ENCODE measurements around the gene PHLDA2. TPM values are rescaled to one million over a fixed set of nuclear protein-coding genes. Genes with fewer than 3 reads are reported as not detected.
"Not testable (repeated sequence)": the region's sequence is repeated elsewhere in the genome, so short reads cannot be mapped to it uniquely, and the experiment has no call there.

PHLDA2 gene
- polyA plus RNA-seq, 5 donors: 0.19 to 1.9 (median 0.76) TPM; not detected in 1

DNA sequence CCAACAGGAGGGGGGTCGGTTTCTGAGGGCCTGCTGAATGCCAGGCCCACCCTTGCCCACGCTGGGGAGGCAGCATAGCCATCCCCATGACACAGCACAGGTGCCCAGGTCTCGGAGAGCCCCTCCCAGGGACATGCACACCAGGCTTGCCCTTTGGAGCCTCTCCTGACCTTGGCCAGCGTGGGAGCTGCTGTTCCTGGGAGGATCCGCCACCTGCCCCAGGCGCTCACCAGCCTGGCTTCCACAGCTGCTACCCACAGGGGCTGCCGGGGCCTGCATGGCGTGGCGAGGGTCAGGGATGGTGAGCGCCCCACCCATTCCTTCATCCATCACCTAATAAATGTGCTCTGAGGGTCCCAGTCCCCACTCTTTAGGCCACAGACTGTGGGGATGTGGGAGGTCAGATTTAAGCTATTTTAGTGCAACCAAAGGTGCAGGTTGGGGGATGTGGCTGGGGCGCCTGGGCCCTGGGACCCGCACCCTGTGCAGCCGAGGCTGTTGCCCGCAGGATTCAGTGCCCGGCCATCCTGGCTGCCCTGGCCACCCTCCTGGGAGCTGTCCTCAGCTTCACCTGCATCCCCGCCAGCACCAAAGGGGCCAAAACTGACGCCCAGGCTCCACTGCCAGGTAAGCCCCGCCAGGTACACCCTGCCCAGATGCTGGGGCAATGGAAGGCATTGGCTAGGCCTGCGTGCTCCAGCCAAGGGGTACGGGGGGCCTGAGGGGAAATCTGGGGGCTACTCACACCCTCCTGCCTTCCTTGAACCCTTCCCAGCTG, 12.9 kb downstream of the PHLDA2 start:
- DNase-seq: no peak

DNA sequence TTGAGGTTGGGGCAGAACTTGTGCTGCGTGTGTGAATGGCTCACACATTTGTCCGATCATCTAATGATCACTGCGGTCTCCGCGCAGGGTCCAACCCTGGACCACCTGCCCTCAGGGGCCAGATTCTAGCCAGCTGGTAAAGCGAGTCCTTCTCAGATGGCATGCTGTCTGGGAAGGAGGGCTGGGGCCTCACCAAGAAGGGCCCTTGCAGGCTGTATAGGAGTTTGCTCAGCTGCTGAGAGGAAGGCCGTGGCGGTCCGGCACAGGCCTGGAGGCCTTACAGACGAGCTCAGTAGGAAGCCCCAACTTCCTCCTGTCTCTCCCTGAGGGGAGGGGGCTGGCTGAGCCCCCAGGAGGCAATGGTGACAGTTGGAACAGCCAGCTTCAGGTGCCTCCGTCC, 13.7 kb downstream of the PHLDA2 start:
- no peak for DNase-seq

DNA sequence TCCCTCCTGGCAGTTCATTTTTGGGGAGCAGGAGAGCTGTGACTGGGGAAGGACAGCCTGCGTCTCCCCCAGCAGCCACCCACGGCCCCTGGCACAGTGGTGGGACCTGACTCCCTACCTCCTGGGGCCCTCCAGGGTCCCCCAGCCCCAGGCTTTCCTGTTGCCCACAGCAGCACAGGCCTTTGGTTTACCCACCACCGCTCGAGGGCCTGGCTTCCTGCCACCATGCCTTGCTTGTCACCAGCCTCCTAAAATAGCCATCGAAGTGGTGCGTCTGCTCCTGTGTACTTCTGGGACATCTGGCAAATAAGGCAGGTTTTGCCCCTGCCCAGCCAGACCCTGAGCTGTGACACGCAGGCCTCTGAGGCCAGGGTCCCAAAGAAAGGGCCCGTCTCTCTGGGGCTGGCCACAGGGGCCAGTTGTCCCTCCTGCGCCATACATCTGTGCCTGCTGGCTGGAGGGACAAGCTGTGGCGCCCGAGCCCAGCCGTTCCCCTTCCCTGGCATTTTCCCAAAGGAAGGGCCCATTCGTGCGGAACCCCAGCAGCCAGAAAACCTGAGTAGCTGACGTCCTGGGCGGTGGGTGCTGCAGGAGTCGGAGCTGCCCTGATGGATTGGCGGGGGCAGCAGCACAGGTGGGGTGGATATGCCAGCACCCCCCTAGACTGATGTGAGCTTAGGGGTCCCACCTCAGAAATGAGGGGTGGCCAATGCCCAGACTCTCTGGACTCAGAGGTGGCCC, 14.6 kb downstream of the PHLDA2 start:
- no peak for DNase-seq

DNA sequence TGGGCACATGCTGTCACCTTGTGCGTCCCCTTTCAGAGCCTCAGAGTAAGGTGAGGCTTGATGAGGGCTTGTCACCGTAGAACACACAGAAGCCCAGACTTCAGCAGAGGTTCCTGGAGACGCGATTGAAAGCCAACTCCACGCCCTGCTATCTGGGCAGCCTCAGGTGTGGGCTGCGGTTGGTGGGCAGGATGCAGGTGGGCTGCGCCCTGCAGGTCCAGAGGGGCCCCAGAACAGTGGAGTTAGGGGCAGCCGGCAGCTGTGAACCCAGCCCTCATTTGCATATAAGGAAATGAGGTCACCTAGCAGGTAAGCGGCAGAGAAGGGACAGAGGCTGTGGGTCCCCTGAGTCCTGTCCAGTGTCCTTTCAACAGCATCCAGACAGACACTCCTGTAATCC, 15.4 kb downstream of the PHLDA2 start:
- DNase-seq: no peak

DNA sequence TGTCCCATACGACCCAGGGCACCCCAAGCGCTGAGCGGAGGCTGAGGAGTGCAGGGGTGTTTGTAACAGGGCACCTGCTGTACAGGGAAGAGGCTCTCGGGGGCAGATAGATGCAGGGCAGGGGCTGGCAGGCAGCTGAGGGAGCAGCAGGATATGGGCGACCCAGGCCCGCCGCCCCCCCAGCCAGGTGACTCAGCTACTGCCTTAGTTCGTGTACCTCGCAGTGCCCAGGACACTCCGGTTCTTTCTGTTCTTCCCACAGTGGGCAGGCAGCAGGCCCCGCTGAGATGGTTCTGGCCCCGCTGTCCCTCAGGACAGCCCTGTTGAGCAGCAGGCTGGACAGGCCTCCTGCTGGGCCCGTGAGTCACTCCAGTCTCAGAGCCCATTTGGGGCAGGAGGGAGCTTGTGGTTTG, 16.2 kb downstream of the PHLDA2 start:
- no peak for DNase-seq

DNA sequence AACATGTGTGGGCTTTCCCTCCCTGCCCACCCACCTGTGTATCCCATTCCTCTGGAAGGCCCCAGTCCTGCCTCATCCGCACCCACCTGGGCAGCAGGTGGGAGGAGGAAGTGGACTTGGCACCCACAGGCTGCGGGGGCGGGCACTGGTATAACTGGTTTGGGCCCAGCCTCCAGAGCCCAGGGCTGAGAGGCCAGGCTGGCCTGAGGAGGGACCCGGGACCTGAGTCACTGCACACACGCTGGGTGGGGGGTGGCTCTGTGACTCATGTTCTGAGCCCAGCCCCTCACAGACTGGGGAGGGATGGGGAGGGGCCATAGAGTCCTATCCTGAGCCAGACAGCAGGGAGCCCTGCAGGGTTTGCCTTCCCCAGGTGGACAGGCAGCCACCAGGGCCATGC, 16.7 kb downstream of the PHLDA2 start:
- peak in 1 of 2 donors; percentile 72 for DNase-seq

DNA sequence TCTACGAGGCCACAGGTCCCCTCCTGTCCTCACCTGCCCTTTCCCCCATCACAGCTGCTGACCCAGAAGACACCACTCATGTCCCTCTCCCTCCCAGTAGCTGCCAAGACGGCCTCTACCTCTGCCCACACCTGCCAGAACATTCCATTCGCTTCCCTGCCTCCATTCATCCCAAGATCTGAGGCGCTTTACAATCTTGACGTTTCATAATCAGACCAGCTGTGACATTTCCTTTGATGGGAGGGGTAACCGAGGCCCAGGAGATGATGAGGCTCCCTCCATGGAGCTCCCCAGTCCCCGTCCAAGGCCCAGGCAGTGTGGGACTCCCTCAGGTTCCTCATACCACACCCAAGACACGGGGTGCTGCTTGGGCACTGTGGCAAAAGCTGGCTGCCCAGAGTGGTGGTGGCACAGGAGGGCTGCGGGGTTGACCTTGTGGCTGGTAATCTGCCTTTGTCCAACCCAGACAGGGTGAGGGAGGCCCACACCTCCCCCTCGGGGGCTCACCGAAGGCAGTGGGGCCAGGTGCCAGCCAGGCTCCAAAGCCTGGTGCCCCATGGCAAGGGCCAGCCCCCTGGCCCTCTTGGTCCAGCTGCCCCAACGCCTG, 17.3 kb downstream of the PHLDA2 start:
- no peak for DNase-seq

DNA sequence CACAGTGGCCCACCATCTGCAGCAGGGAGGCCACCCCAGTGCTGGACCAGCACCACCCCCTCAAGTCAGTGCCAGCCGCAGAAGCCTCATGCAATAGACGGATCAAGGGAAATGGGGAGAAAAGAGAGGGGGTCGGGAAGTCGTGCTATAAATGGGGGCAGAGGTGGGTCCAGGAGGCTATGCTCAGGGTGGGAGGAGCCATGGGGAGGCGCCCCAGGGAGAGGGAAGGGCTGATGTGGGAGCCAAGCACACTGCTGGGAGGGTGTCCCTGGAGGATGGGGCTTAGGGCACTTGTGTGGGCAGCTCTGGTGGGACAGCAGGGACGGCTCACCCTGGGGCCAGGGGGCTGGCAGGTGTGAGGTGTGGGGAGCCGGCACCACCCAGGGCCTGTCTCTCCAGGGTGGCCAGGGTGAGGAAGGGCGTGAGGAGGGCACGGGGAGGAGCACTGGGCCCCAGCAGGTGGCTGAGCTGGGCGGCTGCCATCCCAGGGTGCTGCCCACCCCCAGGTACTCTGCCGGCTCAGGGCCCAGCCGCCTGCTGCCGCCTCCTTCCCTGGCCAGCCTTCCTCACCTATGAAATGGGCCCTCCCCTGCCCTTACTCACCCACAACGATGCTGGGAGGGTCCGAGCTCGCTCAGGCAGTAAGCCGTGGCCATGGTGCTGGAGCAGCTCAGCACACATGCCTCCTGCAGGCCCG, 18.0 kb downstream of the PHLDA2 start:
- DNase-seq: no peak

DNA sequence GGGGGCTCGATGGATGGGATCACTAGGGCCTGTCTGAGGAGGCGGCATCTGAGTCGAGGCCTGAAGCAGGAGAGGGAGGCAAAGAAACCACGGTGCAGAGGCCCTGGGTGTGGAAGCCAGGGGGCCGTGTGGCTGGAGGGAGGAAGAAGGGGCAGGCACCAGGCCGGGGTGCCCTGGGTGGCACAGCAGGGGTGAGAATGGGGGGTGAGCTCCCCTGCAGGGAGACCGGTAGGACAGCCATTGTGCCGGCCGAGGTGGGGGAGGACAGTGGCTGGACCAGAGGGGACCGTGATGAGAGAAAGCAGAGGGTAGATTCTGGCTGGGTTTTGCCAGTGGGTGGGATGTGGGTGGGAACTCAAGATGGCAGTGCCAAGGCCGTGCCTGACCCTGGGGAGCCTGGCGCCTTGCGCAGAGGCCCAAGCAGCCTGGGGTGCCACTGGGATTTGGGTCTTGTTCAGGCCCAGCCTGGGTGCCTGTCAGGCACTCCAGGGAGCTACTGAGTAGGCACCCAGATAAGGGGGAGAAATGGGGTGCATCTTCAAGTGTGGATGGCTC, 18.7 kb downstream of the PHLDA2 start:
- DNase-seq: no peak

DNA sequence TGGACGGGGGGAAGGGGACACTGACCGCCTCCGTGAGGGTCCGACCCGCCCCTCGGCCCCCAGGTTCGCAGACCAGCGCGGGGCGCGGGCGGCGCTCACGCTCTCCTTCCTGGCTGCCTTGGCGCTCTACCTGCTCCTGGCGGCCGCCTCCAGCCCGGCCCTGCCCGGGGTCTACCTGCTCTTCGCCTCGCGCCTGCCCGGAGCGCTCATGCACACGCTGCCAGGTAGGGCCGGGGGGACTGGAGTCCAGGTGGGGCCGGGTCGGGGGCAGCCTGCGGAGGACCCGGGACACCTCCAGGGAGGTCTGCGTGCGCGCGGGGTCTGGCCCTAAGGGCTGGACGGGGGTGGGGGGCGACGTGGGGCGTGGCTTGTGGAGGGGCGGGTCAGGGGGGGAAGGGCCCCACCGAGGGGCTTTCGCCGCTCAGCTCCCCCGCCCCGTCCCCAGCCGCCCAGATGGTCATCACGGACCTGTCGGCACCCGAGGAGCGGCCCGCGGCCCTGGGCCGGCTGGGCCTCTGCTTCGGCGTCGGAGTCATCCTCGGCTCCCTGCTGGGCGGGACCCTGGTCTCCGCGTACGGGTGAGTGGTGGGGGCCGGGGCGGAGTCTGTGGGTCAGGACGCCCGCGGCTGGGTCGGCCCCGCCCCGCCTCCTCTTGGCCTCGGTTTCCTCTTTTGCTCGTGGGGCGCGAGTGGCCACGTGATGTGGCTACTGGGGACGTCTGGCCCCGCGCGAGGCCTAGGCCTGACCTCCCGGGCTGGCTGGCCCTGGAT, 19.9 kb downstream of the PHLDA2 start:
- no peak for DNase-seq

DNA sequence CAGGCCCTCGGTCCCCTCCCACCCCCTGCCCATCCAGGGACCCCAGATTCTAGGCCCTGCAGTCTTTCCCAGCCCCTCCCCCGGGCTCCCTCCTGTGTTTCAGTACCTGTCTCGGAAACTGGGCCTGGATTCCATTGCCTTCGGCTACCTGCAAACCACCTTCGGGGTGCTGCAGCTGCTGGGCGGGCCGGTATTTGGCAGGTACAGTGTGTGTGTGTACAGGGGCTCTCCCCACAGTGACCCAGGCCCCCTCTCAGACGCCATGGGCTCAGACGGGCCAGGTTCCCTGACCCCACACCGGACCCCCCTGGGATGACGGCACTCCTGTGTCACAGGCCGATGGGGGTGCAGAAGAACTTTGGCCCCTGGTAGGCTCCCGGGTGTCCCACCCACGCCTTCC, 21.1 kb downstream of the PHLDA2 start:
- no peak for DNase-seq

DNA sequence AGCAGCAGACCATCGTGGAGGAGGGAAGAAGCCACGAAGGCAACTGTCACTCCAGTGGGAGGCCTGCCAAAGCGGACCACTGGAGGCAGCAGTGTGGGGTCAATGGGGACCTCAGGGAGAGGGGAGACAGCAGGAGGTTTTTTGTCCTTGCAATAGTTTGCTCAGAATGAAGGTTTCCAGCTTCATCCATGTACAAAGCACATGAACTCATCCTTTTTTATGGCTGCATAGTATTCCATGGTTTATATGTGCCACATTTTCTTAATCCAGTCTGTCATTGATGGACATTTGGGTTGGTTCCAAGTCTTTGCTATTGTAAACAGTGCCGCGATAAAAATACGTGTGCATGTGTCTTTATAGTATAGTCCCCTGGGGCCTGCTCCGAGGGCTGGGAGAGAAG, 23.9 kb downstream of the PHLDA2 start:
- not testable (repeated sequence) for DNase-seq

DNA sequence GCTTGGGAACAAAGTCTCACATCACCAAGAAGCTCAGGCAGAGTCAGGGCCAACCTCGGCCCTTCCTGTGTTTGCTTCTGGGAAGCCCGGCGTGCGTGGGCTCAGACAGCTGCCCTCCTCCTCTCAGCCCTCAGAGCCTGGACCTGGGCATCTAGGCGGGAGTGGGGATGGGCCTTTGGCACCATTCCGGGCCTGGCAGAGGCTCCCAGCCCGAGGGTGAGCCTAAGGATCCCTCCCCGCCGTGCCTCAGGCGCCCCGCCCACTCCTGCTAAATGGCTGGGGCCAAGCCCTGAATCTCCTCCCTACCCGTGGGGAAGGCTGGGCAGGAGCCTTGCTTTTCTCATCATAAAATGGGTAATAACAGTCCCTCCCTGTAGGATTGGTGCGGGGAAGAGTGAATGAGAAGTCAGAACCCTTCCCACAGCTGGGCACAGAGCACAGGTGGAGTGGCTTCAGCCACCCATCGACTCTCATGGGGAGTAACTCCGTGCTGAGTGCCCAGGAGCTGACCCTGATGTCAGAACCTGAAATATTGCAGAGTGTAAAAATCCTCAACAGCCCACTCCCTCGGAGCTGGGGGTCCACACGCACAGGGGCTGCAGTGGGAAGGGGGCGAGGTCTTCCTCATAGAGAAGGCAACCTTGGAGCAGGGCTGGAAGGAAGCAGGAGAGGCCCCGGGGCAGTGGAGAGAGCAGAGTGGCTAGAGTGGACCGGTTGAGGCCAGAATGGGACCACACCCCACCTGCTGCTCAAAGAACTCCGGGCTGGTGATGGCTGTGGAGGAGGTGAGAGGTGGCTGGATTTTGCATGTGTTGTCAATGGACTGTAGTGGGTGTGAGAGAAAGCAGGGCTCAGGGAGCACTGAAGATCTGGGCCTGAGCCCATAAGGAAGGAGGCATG, 24.8 kb downstream of the PHLDA2 start:
- DNase-seq: no peak

DNA sequence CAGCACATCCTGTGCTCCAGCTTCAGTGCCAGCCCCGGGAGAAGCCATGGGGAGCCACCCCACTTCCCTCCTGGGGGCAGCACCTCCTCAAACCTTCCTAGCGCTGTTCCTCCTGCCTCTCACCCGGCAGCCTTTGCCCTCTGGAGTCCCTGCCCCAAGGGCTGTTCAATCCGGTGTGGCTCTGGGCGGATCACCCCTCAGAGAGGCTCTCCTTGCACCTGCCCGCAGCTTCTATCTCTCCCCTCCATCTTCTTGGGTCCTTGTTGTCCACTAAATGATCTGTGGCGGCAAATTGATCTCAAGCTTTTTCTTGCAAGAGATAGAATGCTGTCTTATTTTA, 25.6 kb downstream of the PHLDA2 start:
- no peak for DNase-seq

DNA sequence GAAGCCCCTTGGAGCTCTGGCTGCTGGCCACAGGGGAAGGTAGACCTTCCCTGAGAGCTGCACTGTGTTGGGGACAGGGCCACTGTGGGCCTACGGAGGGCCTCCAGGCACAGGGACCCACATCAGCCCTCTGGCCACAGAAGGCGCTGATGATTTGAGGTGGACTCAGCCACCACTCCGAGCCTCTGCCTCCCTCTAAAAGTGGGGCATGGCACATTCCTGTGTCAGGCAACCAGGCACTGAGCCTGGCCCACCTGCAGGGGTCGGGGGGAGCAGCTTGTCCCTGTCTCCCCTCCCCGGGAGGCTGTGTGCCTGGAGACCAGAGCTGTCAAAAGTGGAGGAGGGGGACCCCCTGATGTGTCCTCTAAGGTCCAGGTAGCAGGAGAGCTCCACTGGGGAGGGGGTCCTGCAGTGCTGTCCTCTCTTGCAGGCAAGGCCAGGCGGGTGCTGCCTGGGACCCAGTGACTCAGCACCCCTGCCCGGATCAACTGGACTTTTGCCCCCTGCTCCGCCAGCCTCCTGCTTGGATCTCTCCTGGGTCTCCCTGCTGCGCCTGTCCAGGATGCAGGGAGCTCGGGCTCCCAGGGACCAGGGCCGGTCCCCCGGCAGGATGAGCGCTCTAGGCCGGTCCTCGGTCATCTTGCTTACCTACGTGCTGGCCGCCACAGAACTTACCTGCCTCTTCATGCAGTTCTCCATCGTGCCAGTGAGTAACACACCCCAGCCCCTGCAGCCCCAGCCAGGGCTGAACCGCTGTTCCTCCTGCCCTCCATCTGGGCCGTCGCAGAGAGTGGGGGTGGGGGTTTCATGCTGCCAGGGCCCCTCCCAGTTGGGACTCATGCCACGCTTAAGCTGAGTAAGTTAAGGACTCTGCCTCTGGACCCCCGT, 26.2 kb downstream of the PHLDA2 start:
- no peak for DNase-seq

DNA sequence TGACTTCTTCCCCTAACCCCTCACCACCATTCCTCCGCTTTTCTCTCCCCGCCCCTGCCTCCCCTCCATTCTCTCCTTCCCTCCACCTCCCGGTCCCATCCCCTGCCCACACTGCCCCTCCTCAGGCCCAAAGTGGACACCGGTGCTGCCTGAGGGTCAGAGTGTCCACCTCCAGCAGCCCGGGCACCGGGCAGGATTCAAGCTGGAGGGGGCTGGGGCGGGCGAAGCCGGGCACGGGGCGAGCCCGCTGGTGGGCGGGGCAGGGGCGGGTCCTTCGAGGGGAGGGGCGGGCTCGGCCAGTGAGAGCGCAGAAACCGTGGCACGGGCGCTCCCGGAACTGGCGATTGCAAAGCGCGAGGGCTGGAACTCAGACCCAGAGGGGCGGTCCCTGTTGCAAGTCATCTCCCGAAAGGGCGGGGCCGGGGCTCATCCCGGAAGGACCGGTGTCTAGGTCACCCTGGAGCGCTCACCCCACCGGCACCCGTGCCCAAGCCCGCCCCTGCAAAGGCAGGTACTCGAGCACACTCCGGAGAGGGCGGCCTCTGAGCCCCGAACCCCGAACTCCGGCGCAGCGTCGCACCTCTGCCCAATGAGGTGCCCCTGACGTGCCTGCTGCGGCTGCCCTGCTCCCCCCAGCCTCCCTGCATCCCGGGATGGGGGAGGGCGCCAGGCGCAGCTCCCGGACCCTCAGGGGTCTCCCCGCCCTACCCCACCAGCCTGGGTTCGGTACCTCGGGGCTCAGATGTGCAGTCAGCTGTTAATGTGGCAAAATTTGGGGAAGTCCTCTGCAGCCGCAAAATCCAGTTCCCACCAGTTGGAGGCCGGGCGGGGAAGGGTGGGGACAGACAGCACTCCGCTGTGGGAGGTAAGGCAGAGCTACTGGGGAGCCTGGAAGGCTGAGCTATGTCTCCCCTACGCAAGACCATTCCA, 27.1 kb downstream of the PHLDA2 start:
- DNase-seq: peak; percentile 76 to 81

DNA sequence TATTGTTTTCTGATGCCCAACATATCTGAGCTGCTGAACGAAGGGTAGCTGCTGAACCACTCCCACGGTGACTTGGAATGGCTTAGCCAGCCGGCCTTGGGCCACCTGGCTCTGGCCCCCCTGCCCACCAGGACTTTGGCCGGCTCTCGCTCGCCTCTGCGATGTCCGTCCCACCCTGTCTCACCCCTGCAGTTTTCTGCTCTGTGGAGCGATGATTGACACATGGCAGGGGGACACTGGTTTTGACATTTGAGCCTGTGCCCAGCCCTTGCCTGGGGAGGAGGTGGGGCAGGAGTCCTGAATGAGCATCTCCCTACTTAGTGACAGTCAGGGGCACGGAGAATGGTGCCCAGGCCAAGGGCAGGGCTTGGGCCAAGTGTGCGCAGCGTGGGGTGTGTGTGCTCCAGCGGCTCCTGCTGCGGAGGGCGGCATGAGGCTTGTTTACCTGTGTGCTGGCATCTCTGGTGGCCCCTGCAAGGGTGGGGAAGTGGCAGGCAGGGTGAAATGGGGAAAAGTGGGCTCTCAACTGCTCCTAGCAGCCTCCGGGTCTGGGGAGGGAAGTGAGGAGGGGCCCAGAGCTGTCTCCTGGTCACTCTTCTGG, 27.9 kb downstream of the PHLDA2 start:
- DNase-seq: no peak
